Adrenal gland (tissue), 12 donors: ENCODE results near the gene ST3GAL6. TPM values are rescaled to one million over a fixed set of nuclear protein-coding genes. Genes with fewer than 3 reads are reported as not detected.

Experiments
- DNase-seq, 7 donors: peaks; one replicate each; pipeline ENCODE4 v3.0.0-alpha.2; 2019 to 2020
- H3K27ac ChIP-seq, 5 donors: fragments of 200-600 bp; sonication (generic) in 4 of 5; 1 replicate in 3 of 5; 2 replicates in 2 of 5; pipeline versions ENCODE4 v1.5.1 to v1.8.0; 2016 to 2020; ENCODE audit warnings: mild to moderate bottlenecking in 1 of 5
- H3K27me3 ChIP-seq: fragments of 200-600 bp; 2 replicates; pipeline ENCODE4 v1.8.0; 2021
- H3K36me3 ChIP-seq, 2 donors: fragments of 200-600 bp; replicated peaks in 1 of 2; 1 replicate in 1 of 2; 2 replicates in 1 of 2; pipeline versions ENCODE4 v1.5.1 to v1.8.0; 2018 to 2022
- H3K4me1 ChIP-seq, 2 donors: fragments of 200-600 bp; replicated peaks in 1 of 2; 1 replicate in 1 of 2; 2 replicates in 1 of 2; pipeline versions ENCODE4 v1.5.1 to v1.8.0; 2018 to 2021
- H3K4me3 ChIP-seq, 4 donors: fragments of 200-600 bp; sonication (generic) in 3 of 4; one replicate each; pipeline ENCODE4 v1.5.1; 2016 to 2018
- H3K9me3 ChIP-seq, 3 donors: fragments of 200-600 bp; sonication (generic) in 1 of 3; replicated peaks in 1 of 3; 1 replicate in 2 of 3; 2 replicates in 1 of 3; pipeline versions ENCODE4 v1.5.1 to v1.8.0; 2016 to 2021
- POLR2A ChIP-seq, 2 donors: fragments of 450-650 bp; IDR thresholded peaks; one replicate each; pipeline ENCODE4 v1.6.1; 2017; ENCODE audit warnings: antibody characterized with exemption in 2 of 2, mild to moderate bottlenecking in 2 of 2, moderate library complexity in 1 of 2
- WGBS, 4 donors: extraction: QIAGEN DNeasy Blood & Tissue Kit in 2 of 4; methylation state at CpG; one replicate each; pipeline versions ENCODE4 v1.1.5 to v1.1.7; 2013 to 2017; 5-methylcytosine and 5-hydroxymethylcytosine counted together
- intact Hi-C, 2 donors: fragments of 100-400 bp; cut with DNase I; formaldehyde crosslinking; loops; one replicate each; pipeline versions ENCODE4 v1.14.1 to v1.15.0; 2022 to 2023
- polyA plus RNA-seq, 3 donors: library from polyadenylated mRNA; stranded (reverse); fragments of 200-250 nt in 2 of 3; fragments of 350-450 nt in 1 of 3; fragmentation: Illumina TruSeq in 1 of 3; extraction: RNeasy Lipid Tissue Mini Kit (QIAGEN cat#74804) in 1 of 3; gene quantifications; one replicate each; pipeline ENCODE4 v1.2.3, GENCODE V29; 2013 to 2014
- small RNA-seq, 2 donors: library from RNA; depleted of rRNA; stranded (forward); fragments of <200 nt; gene quantifications; one replicate each; pipeline ENCODE3, GENCODE V24; 2016
- total RNA-seq, 9 donors: library from RNA; depleted of rRNA in 4 of 9; stranded (reverse); fragments of >200 nt in 4 of 9; fragments of 120-200 nt in 1 of 9; fragmentation: NEBNext Ultra II Directional in 1 of 9; extraction: Animal tissue kit (Norgen Biotek cat#: 25700) in 1 of 9; gene quantifications; one replicate each; pipeline versions ENCODE4 v1.1.0 to v1.2.4, GENCODE V29; 2013 to 2023
- TF ChIP-seq, protein P1 (sequence below), 6 experiments: fragments of 450-650 bp in 4 of 6; fragments of 200-600 bp in 2 of 6; sonication (generic) in 1 of 6; IDR thresholded peaks; 1 replicate in 5 of 6; 2 replicates in 1 of 6; pipeline versions ENCODE4 v1.5.1 to v1.8.0; 2016 to 2021; ENCODE audit warnings: antibody characterized with exemption in 6 of 6, mild to moderate bottlenecking in 2 of 6, moderate library complexity in 1 of 6
- donor health status: healthy with polysubstance abuse.
- donor health status: Bipolar disorder and iron deficiency.
- donor health status: DM: yes; HTN: yes; CAD: no.
- donor health status: DM: no; HTN: no; CAD: no.
- donor health status: DM: no; HTN: no; CAD: no.
- donor health status: DM: yes; HTN: yes; CAD: no.

ST3GAL6 gene
- total and polyA plus RNA-seq, 12 donors: 6.0 to 60.5 (median 20.1) TPM

- intact Hi-C loops: no loop called here
- 93 to 94% (median 93%) methylated on average over 3 of the region's 3 CpGs for WGBS, 4 donors
- H3K4me1 ChIP-seq: peaks cover 0 to 6% of the 10 kb centered on the region in 2 donors
- no peaks in the 10 kb centered on the region for H3K9me3 ChIP-seq
- no peak overlapping the region for H3K4me3 ChIP-seq
- no peak for TF ChIP-seq POLR2A (IDR thresholded peaks at IDR 0.05)
- TF ChIP-seq, protein P1, sequence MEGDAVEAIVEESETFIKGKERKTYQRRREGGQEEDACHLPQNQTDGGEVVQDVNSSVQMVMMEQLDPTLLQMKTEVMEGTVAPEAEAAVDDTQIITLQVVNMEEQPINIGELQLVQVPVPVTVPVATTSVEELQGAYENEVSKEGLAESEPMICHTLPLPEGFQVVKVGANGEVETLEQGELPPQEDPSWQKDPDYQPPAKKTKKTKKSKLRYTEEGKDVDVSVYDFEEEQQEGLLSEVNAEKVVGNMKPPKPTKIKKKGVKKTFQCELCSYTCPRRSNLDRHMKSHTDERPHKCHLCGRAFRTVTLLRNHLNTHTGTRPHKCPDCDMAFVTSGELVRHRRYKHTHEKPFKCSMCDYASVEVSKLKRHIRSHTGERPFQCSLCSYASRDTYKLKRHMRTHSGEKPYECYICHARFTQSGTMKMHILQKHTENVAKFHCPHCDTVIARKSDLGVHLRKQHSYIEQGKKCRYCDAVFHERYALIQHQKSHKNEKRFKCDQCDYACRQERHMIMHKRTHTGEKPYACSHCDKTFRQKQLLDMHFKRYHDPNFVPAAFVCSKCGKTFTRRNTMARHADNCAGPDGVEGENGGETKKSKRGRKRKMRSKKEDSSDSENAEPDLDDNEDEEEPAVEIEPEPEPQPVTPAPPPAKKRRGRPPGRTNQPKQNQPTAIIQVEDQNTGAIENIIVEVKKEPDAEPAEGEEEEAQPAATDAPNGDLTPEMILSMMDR (IDR thresholded peaks at IDR 0.05): no peak
- no peaks in the 10 kb centered on the region for H3K36me3 ChIP-seq
- H3K27me3 ChIP-seq: no peaks in the 10 kb centered on the region
- DNase-seq: no peak
- H3K27ac ChIP-seq: no peak overlapping the region
Observed at GRCh38 chr3:98839846-98840245, 76.7 kb downstream of the ST3GAL6 start.

DNA sequence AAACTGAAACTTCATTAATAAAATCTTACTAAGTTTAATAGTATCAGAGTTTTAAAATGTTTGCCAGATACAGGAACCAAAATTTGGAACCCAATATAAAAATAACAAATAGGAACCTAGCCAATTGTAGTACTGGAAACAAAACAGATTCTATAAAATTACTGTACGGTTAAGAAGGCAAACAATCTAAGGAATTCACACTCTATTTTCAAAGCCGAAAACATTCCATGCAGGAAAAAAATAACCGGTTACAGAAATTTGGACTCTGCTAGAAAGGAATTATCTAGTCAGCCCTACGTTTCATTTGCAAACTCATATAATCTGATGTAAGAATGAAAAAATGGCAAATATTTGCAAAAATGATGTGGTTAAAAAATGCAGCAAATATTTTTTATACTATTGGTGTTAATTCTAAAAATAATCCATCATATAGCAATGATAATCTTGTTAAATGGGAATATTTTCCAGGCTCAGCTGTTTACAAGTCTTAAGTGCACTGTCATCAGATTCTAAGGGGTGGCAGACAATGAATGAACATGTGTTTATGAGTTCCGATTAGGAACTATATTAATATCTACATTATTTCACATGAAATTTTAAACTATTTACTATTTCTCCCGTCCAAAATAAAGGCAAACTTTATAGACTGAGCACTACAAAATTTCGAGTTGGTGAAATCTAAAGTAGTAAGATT, 80.3 kb downstream of the ST3GAL6 start:
- intact Hi-C loops: no loop called here
- no peak for DNase-seq
- H3K4me3 ChIP-seq: no peak overlapping the region
- H3K36me3 ChIP-seq: peaks cover 0 to 4% of the 10 kb centered on the region in 2 donors
- no peaks in the 10 kb centered on the region for H3K27me3 ChIP-seq
- no peak for TF ChIP-seq POLR2A (IDR thresholded peaks at IDR 0.05)
- TF ChIP-seq, protein P1 (IDR thresholded peaks at IDR 0.05): no peak
- H3K27ac ChIP-seq: no peak overlapping the region
- peaks cover 0 to 6% of the 10 kb centered on the region in 2 donors for H3K4me1 ChIP-seq
- 75 to 90% (median 81%) methylated on average over 7 of the region's 7 CpGs for WGBS, 4 donors
- H3K9me3 ChIP-seq: no peaks in the 10 kb centered on the region

Small RNA genes within 50 kb of the gene (small RNA-seq; reads per million reads assigned to genes)
- 0 reads per million in 2 donors for gene RNU6-26P

Other genes with a start within 250 kb of the ST3GAL6 start
- 100 to 1,000 TPM in 1 of 9 donors, 10 to 100 TPM in 8; 45.3 to 112 (median 68.7) TPM for gene CLDND1, start 240.4 kb upstream of the ST3GAL6 start, total RNA-seq
- gene CLDND1, start 240.4 kb upstream of the ST3GAL6 start, polyA plus RNA-seq: 10 to 100 TPM; 52.7 to 88.5 (median 61.8) TPM
- under 1 TPM in 2 of 9 donors, not detected in 7; 0.14 to 0.39 TPM for gene GPR15, start 231.4 kb upstream of the ST3GAL6 start, total RNA-seq
- not detected for gene GPR15, start 231.4 kb upstream of the ST3GAL6 start, polyA plus RNA-seq
- 10 to 100 TPM; 11.0 to 59.8 (median 23.5) TPM for gene CPOX, start 169.7 kb upstream of the ST3GAL6 start, total RNA-seq
- gene CPOX, start 169.7 kb upstream of the ST3GAL6 start, polyA plus RNA-seq: 10 to 100 TPM in 2 of 3 donors, 1 to 10 TPM in 1; 9.0 to 15.6 (median 14.3) TPM
- gene DCBLD2, start 138.4 kb downstream of the ST3GAL6 start, total RNA-seq: 10 to 100 TPM; 26.1 to 68.2 (median 44.1) TPM
- 10 to 100 TPM in 2 of 3 donors, 1 to 10 TPM in 1; 9.1 to 31.6 (median 13.8) TPM for gene DCBLD2, start 138.4 kb downstream of the ST3GAL6 start, polyA plus RNA-seq